Loucy (cell line): ENCODE results near the gene OPHN1.

Experiments used
- H2AFZ ChIP-seq: fragments of 200-600 bp; sonication (generic); 2 replicates; pipeline ENCODE4 v1.6.0; 2016; ENCODE audit warnings: antibody characterized with exemption, mild to moderate bottlenecking, low read length, moderate library complexity
- H3F3A ChIP-seq: fragments of 200-600 bp; 2 replicates; pipeline ENCODE4 v1.6.0; 2016; ENCODE audit warnings: antibody characterized with exemption, low read depth, mild to moderate bottlenecking
- H3K27me3 ChIP-seq: fragments of 200-600 bp; sonication (generic); 2 replicates; pipeline ENCODE4 v1.6.1; 2014; ENCODE audit warnings: low read length, mild to moderate bottlenecking; ENCODE audit not compliant: insufficient read depth, poor library complexity, severe bottlenecking
- H3K36me3 ChIP-seq: fragments of 200-600 bp; sonication (generic); 2 replicates; pipeline ENCODE4 v1.6.1; 2016; ENCODE audit warnings: low read length; ENCODE audit not compliant: insufficient read depth
- H3K4me1 ChIP-seq: fragments of 200-600 bp; sonication (generic); 2 replicates; pipeline ENCODE4 v1.5.1; 2014; ENCODE audit warnings: low read length, mild to moderate bottlenecking; ENCODE audit not compliant: insufficient read depth, poor library complexity, severe bottlenecking
- H3K4me2 ChIP-seq: fragments of 200-600 bp; sonication (generic); 2 replicates; pipeline ENCODE4 v1.6.0; 2014; ENCODE audit warnings: antibody characterized with exemption, low read length, low read depth, mild to moderate bottlenecking; ENCODE audit not compliant: poor library complexity, severe bottlenecking
- H3K4me3 ChIP-seq: fragments of 200-600 bp; sonication (generic); 2 replicates; pipeline ENCODE4 v1.5.1; 2014; ENCODE audit warnings: low read length, mild to moderate bottlenecking, mixed read lengths; ENCODE audit not compliant: poor library complexity, severe bottlenecking
- H3K79me2 ChIP-seq: fragments of 200-600 bp; sonication (generic); 2 replicates; pipeline ENCODE4 v1.6.1; 2014; ENCODE audit warnings: low read length; ENCODE audit not compliant: insufficient read depth
- H3K9ac ChIP-seq: fragments of 200-600 bp; sonication (generic); 2 replicates; pipeline ENCODE4 v1.6.0; 2014; ENCODE audit warnings: mild to moderate bottlenecking, low read depth, low read length, moderate library complexity; ENCODE audit not compliant: poor library complexity, severe bottlenecking
- H3K9me2 ChIP-seq: fragments of 200-600 bp; sonication (generic); replicated peaks from 2 replicates; pipeline ENCODE4 v1.6.1; 2016; ENCODE audit warnings: low read depth, low read length, mixed read lengths
- H3K9me3 ChIP-seq: fragments of 200-600 bp; sonication (generic); 2 replicates; pipeline ENCODE4 v1.6.1; 2014; ENCODE audit warnings: mild to moderate bottlenecking, antibody characterized with exemption, low read length, low read depth; ENCODE audit not compliant: insufficient read depth
- H4K20me1 ChIP-seq: fragments of 200-600 bp; sonication (generic); 2 replicates; pipeline ENCODE4 v1.6.0; 2014; ENCODE audit warnings: antibody characterized with exemption, low read length, mild to moderate bottlenecking; ENCODE audit not compliant: insufficient read depth, poor library complexity, severe bottlenecking
- CTCF ChIP-seq: fragments of 200-600 bp; sonication (generic); conservative IDR thresholded peaks from 2 replicates; pipeline ENCODE4 v1.5.1; 2014; ENCODE audit warnings: mild to moderate bottlenecking, antibody characterized with exemption, low read length
- EZH2phosphoT487 ChIP-seq: fragments of 200-600 bp; IDR thresholded peaks from 2 replicates; pipeline ENCODE4 v1.6.1; 2018; ENCODE audit warnings: antibody characterized with exemption, mild to moderate bottlenecking, moderate library complexity, borderline replicate concordance

The OPHN1 gene

DNA sequence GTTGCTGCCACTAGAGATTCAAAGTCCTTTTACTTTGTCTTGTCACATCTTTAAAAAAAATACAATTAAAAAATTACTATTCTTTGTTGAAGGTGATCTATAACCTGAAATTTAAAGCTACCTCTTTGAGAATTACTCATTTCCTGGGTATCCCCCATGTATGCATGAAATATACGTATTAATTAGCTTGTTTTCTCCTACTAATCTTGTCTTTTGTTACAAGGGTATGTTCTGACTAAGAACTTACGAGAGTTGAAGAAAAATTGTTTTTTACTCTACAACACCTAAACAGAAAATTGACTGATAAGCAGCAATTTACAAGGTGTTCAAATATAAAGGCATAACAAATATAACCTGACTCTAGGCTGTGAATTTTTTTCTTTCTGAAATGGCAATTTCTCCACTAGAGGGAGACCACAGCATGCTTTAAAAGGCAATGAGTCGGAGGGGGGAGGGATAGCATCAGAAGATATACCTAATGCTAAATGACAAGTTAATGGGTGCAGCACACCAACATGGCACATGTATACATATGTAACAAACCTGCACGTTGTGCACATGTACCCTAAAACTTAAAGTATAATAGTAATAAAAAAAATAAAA lies 249.6 kb downstream of the OPHN1 start:
- H3K9ac ChIP-seq: no peak overlapping the region
- H4K20me1 ChIP-seq: no peaks in the 10 kb centered on the region
- no peaks in the 10 kb centered on the region for H3K9me3 ChIP-seq
- H3K4me1 ChIP-seq: no peaks in the 10 kb centered on the region
- H3K9me2 ChIP-seq: no peaks in the 10 kb centered on the region
- TF ChIP-seq EZH2phosphoT487 (no peak), CTCF (peak; percentile 54)
- no peaks in the 10 kb centered on the region for H3K27me3 ChIP-seq
- H3K4me3 ChIP-seq: no peak overlapping the region
- H3K4me2 ChIP-seq: no peak overlapping the region
- no peaks in the 10 kb centered on the region for H3K36me3 ChIP-seq
- no peaks in the 10 kb centered on the region for H3F3A ChIP-seq
- no peak overlapping the region for H2AFZ ChIP-seq
- no peaks in the 10 kb centered on the region for H3K79me2 ChIP-seq

DNA sequence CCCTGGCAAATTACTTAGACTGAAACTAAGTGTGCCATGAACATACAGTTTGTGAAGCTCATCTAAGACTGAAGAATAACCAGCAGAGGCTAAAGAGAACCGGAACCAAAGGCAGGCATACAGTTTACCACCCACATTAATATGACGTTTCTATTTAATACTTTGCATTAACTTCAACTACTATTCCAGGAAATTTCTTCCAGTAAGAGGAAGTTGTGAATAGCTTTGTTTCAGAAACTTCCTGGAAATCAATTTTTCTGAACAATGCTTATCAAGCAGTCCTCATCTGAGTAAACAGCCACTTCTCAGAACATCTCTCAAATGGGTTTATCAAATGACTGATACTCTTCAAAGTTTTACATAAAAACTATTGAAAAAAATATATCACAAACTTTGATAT lies 252.7 kb downstream of the OPHN1 start:
- Histone ChIP-seq H3K27me3 (no peaks in the 10 kb centered on the region), H3K4me3 (no peak overlapping the region), H4K20me1 (no peaks in the 10 kb centered on the region), H3F3A (no peaks in the 10 kb centered on the region), H3K9me2 (no peaks in the 10 kb centered on the region), H3K9me3 (no peaks in the 10 kb centered on the region), H3K79me2 (no peaks in the 10 kb centered on the region), H3K9ac (no peak overlapping the region), H3K4me2 (no peak overlapping the region), H3K4me1 (no peaks in the 10 kb centered on the region), H3K36me3 (no peaks in the 10 kb centered on the region), H2AFZ (no peak overlapping the region)
- TF ChIP-seq CTCF: no peak
- no peak for TF ChIP-seq EZH2phosphoT487

GRCh38 chrX:68179355-68179754 lies 253.9 kb downstream of the OPHN1 start:
- no peak overlapping the region for H3K9ac ChIP-seq
- H4K20me1 ChIP-seq: no peaks in the 10 kb centered on the region
- no peaks in the 10 kb centered on the region for H3K9me2 ChIP-seq
- no peaks in the 10 kb centered on the region for H3K27me3 ChIP-seq
- H2AFZ ChIP-seq: no peak overlapping the region
- H3F3A ChIP-seq: no peaks in the 10 kb centered on the region
- no peak overlapping the region for H3K4me2 ChIP-seq
- H3K4me3 ChIP-seq: no peak overlapping the region
- TF ChIP-seq EZH2phosphoT487 (no peak), CTCF (no peak)
- no peaks in the 10 kb centered on the region for H3K79me2 ChIP-seq
- no peaks in the 10 kb centered on the region for H3K4me1 ChIP-seq
- no peaks in the 10 kb centered on the region for H3K36me3 ChIP-seq
- H3K9me3 ChIP-seq: no peaks in the 10 kb centered on the region
